MM.1S (cell line): ENCODE measurements around the gene RUFY2.

Source experiments
- CTCF ChIP-seq: fragments of 300-600 bp; sonication (generic); IDR thresholded peaks from 2 replicates; pipeline ENCODE4 v1.5.1; 2016; ENCODE audit warnings: antibody characterized with exemption, low read length, mixed read lengths
- EZH2 ChIP-seq: fragments of 300-600 bp; sonication (generic); optimal IDR thresholded peaks from 2 replicates; pipeline ENCODE3; 2017; ENCODE audit warnings: low read depth, mild to moderate bottlenecking, antibody characterized with exemption, low read length, mixed read lengths
- EZH2phosphoT487 ChIP-seq: fragments of 300-600 bp; sonication (generic); IDR thresholded peaks from 2 replicates; pipeline ENCODE4 v1.6.1; 2018; ENCODE audit warnings: antibody characterized with exemption, low read length

GRCh38 chr10:68428396-68429104, 21.5 kb upstream of the RUFY2 start:
- TF ChIP-seq CTCF, result no peak
- TF ChIP-seq EZH2, result no peak
- TF ChIP-seq EZH2phosphoT487, result no peak
